OCI-LY3 (cell line): ENCODE measurements around the gene CNOT10.

Source experiments
- CTCF ChIP-seq: fragments of 200-600, 300-600 bp; sonication (generic); IDR thresholded peaks from 2 replicates; pipeline ENCODE4 v1.5.1; 2014; ENCODE audit warnings: antibody characterized with exemption, low read length, low read depth
- EZH2phosphoT487 ChIP-seq: fragments of 200-600 bp; shearing (Covaris generic); IDR thresholded peaks from 2 replicates; pipeline ENCODE4 v1.6.1; 2018; ENCODE audit warnings: antibody characterized with exemption, mixed run types, low read depth

- TF ChIP-seq CTCF (no peak), EZH2phosphoT487 (no peak)
Observed at GRCh38 chr3:32691847-32692246, 6.9 kb downstream of the CNOT10 start.
